Body of pancreas (tissue), 4 donors: ENCODE measurements around the gene CD86.

Source experiments
- CTCF ChIP-seq, 7 experiments: fragments of 450-650 bp in 4 of 7; fragments of 200-600 bp in 3 of 7; sonication (generic) in 3 of 7; IDR thresholded peaks; one replicate each; pipeline ENCODE4 v1.5.1; 2016 to 2019; ENCODE audit warnings: antibody characterized with exemption in 7 of 7
- POLR2A ChIP-seq, 3 donors: fragments of 450-650 bp; IDR thresholded peaks; one replicate each; pipeline ENCODE4 v1.6.1; 2016; ENCODE audit warnings: antibody characterized with exemption in 3 of 3, mild to moderate bottlenecking in 2 of 3

GRCh38 chr3:122123850-122124249 lies 68.7 kb downstream of the CD86 start:
- TF ChIP-seq CTCF (IDR thresholded peaks at IDR 0.05) (no peak), POLR2A (IDR thresholded peaks at IDR 0.05) (no peak)
